WTC11 (cell line): ENCODE measurements around the gene ABCA1. TPM values are rescaled to one million over a fixed set of nuclear protein-coding genes. Genes with fewer than 3 reads are reported as not detected.

Source experiments
- ATAC-seq: fragments of 200-7000 bp; cut with Tn5 transposase; 2 replicates; pipeline ENCODE4 v1.10.0; 2021; ENCODE audit warnings: mild to moderate bottlenecking, moderate library complexity
- CTCF ChIA-PET: fragments of 300-600 bp; sonication (Branson Sonifier 250); formaldehyde crosslinking; loops from one replicate; lab custom pipeline; 2021; ENCODE audit warnings: antibody characterized with exemption; lab: Charles Lee
- POLR2A ChIA-PET: fragments of 350-600 bp; sonication (Branson Sonifier 250); formaldehyde crosslinking; loops from one replicate; lab custom pipeline; 2021; ENCODE audit warnings: antibody characterized with exemption; lab: Charles Lee
- DNase-seq: peaks from one replicate; pipeline ENCODE4 v3.0.0; 2021; ENCODE audit warnings: low spot score
- H3K27ac Mint-ChIP-seq: 2 replicates; pipeline ENCODE4 v1.8.0; 2021; ENCODE audit warnings: mixed read lengths
- H3K27me3 Mint-ChIP-seq: 2 replicates; pipeline ENCODE4 v1.8.0; 2021; ENCODE audit warnings: low read depth, mild to moderate bottlenecking, moderate library complexity, mixed read lengths
- H3K36me3 Mint-ChIP-seq: 2 replicates; pipeline ENCODE4 v1.8.0; 2021; ENCODE audit warnings: mixed read lengths
- H3K4me1 Mint-ChIP-seq: 2 replicates; pipeline ENCODE4 v1.8.0; 2022; ENCODE audit warnings: mixed read lengths
- H3K4me3 Mint-ChIP-seq: 2 replicates; pipeline ENCODE4 v1.8.0; 2021; ENCODE audit warnings: mild to moderate bottlenecking, moderate library complexity, mixed read lengths
- H3K9me3 Mint-ChIP-seq: 2 replicates; pipeline ENCODE4 v1.8.0; 2021; ENCODE audit warnings: mixed read lengths
- CREB1 ChIP-seq: sonication (generic); formaldehyde crosslinking; IDR thresholded peaks from 2 replicates; pipeline ENCODE4 v1.8.0; 2023; ENCODE audit warnings: mild to moderate bottlenecking, missing genetic modification reagents
- CREM ChIP-seq: sonication (generic); formaldehyde crosslinking; IDR thresholded peaks from 2 replicates; pipeline ENCODE4 v1.8.1; 2022; ENCODE audit warnings: mild to moderate bottlenecking, missing genetic modification reagents, moderate library complexity
- EMX1 ChIP-seq: fragments of 250-450 bp; sonication (Bioruptor Pico); IDR thresholded peaks from 2 replicates; pipeline ENCODE4 v1.8.0; 2021; ENCODE audit warnings: mild to moderate bottlenecking
- ETV6 ChIP-seq: sonication (generic); formaldehyde crosslinking; IDR thresholded peaks from 2 replicates; pipeline ENCODE4 v1.8.1; 2022; ENCODE audit warnings: mild to moderate bottlenecking, missing genetic modification reagents
- FOXK1 ChIP-seq: sonication (generic); formaldehyde crosslinking; IDR thresholded peaks from 2 replicates; pipeline ENCODE4 v1.8.0; 2022; ENCODE audit warnings: mild to moderate bottlenecking, moderate library complexity, missing genetic modification reagents
- FOXP1 ChIP-seq: sonication (generic); formaldehyde crosslinking; IDR thresholded peaks from 2 replicates; pipeline ENCODE4 v1.8.0; 2022; ENCODE audit warnings: missing genetic modification reagents, mild to moderate bottlenecking, moderate library complexity, borderline replicate concordance
- GTF2I ChIP-seq: fragments of 250-450 bp; sonication (Bioruptor Pico); conservative IDR thresholded peaks from 2 replicates; pipeline ENCODE4 v1.4.0; 2021; ENCODE audit warnings: mild to moderate bottlenecking
- MXD4 ChIP-seq: fragments of 250-450 bp; sonication (Bioruptor Pico); IDR thresholded peaks from 2 replicates; pipeline ENCODE4 v1.8.0; 2021; ENCODE audit warnings: mild to moderate bottlenecking, moderate library complexity, borderline replicate concordance
- NR2C2 ChIP-seq: sonication (generic); formaldehyde crosslinking; IDR thresholded peaks from 2 replicates; pipeline ENCODE4 v1.8.0; 2022; ENCODE audit warnings: mild to moderate bottlenecking, missing genetic modification reagents
- RELA ChIP-seq: sonication (generic); formaldehyde crosslinking; IDR thresholded peaks from 2 replicates; pipeline ENCODE4 v1.8.1; 2022; ENCODE audit warnings: missing genetic modification reagents, mild to moderate bottlenecking, borderline replicate concordance
- RORB ChIP-seq: fragments of 250-450 bp; sonication (Bioruptor Pico); IDR thresholded peaks from 2 replicates; pipeline ENCODE4 v1.9.0; 2021; ENCODE audit warnings: mild to moderate bottlenecking
- SMAD3 ChIP-seq: sonication (generic); formaldehyde crosslinking; IDR thresholded peaks from 2 replicates; pipeline ENCODE4 v1.8.0; 2022; ENCODE audit warnings: missing genetic modification reagents, mild to moderate bottlenecking, borderline replicate concordance
- TCF7 ChIP-seq: sonication (generic); formaldehyde crosslinking; IDR thresholded peaks from 2 replicates; pipeline ENCODE4 v1.8.0; 2022; ENCODE audit warnings: mild to moderate bottlenecking, low read depth, missing genetic modification reagents, moderate library complexity
- TEAD1 ChIP-seq: sonication (generic); formaldehyde crosslinking; IDR thresholded peaks from 2 replicates; pipeline ENCODE4 v1.8.0; 2022; ENCODE audit warnings: mild to moderate bottlenecking, missing genetic modification reagents
- ZNF317 ChIP-seq: sonication (generic); formaldehyde crosslinking; IDR thresholded peaks from 2 replicates; pipeline ENCODE4 v1.8.1; 2023; ENCODE audit warnings: low read depth, mild to moderate bottlenecking, moderate library complexity, missing genetic modification reagents, borderline replicate concordance
- ZNF423 ChIP-seq: fragments of 250-450 bp; sonication (Bioruptor Pico); IDR thresholded peaks from 2 replicates; pipeline ENCODE4 v2.1.2; 2022; ENCODE audit warnings: mild to moderate bottlenecking, moderate library complexity
- total RNA-seq: library from RNA; stranded (reverse); gene quantifications from 3 replicates; pipeline ENCODE4 v1.2.3, GENCODE V29; 2021
- TF ChIP-seq, protein P1 (sequence below): fragments of 200-600 bp; IDR thresholded peaks from 2 replicates; pipeline ENCODE4 v1.8.0; 2022; ENCODE audit warnings: antibody characterized with exemption
- TF ChIP-seq, protein P2 (sequence below): sonication (generic); formaldehyde crosslinking; IDR thresholded peaks from 2 replicates; pipeline ENCODE4 v1.8.1; 2023; ENCODE audit warnings: mild to moderate bottlenecking, missing genetic modification reagents
- TF ChIP-seq, protein P3 (sequence below): fragments of 250-450 bp; sonication (Bioruptor Pico); IDR thresholded peaks from 2 replicates; pipeline ENCODE4 v1.8.0; 2021; ENCODE audit warnings: mild to moderate bottlenecking
- TF ChIP-seq, protein P4 (sequence below): sonication (generic); formaldehyde crosslinking; IDR thresholded peaks from 2 replicates; pipeline ENCODE4 v1.8.1; 2023; ENCODE audit warnings: mild to moderate bottlenecking, missing genetic modification reagents
- TF ChIP-seq, protein P5 (sequence below): sonication (generic); formaldehyde crosslinking; IDR thresholded peaks from 2 replicates; pipeline ENCODE4 v1.8.1; 2022; ENCODE audit warnings: low read depth, missing genetic modification reagents, borderline replicate concordance
- TF ChIP-seq, protein P6 (sequence below): fragments of 250-450 bp; sonication (Bioruptor Pico); IDR thresholded peaks from 2 replicates; pipeline ENCODE4 v1.9.0; 2021; ENCODE audit warnings: moderate library complexity, mild to moderate bottlenecking, inconsistent platforms, borderline replicate concordance
- TF ChIP-seq, protein P7 (sequence below): sonication (generic); formaldehyde crosslinking; IDR thresholded peaks from 2 replicates; pipeline ENCODE4 v1.8.1; 2023; ENCODE audit warnings: mild to moderate bottlenecking, missing genetic modification reagents, moderate library complexity
- TF ChIP-seq, protein P8 (sequence below): fragments of 250-450 bp; sonication (Bioruptor Pico); IDR thresholded peaks from 2 replicates; pipeline ENCODE4 v2.1.2; 2022; ENCODE audit warnings: mild to moderate bottlenecking, moderate library complexity

ABCA1 gene
- total RNA-seq, 1 experiment from 2014 or later, result 7.8 TPM

DNA sequence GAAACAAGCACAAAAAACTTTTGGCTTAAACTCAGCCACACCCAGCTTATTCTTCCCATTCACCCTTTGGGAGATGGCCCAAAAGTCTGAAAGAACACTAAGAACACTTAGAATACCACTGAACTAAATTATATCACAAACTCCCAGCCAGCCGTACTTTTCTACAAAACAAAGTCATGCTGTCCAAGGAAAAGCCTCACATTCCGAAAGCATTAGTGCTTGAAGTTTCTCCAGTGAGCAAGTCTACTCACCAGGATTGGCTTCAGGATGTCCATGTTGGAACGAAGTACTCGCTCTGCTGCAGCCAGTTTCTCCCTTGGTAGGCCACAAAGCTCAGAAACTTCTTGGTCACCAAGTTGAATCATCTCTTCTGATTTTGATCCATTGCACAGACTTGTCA lies 69.7 kb downstream of the ABCA1 start (continued):
- TF ChIP-seq, protein P1, sequence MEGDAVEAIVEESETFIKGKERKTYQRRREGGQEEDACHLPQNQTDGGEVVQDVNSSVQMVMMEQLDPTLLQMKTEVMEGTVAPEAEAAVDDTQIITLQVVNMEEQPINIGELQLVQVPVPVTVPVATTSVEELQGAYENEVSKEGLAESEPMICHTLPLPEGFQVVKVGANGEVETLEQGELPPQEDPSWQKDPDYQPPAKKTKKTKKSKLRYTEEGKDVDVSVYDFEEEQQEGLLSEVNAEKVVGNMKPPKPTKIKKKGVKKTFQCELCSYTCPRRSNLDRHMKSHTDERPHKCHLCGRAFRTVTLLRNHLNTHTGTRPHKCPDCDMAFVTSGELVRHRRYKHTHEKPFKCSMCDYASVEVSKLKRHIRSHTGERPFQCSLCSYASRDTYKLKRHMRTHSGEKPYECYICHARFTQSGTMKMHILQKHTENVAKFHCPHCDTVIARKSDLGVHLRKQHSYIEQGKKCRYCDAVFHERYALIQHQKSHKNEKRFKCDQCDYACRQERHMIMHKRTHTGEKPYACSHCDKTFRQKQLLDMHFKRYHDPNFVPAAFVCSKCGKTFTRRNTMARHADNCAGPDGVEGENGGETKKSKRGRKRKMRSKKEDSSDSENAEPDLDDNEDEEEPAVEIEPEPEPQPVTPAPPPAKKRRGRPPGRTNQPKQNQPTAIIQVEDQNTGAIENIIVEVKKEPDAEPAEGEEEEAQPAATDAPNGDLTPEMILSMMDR, result no peak
- TF ChIP-seq ETV6 (CRISPR knock-in tag), result no peak

DNA sequence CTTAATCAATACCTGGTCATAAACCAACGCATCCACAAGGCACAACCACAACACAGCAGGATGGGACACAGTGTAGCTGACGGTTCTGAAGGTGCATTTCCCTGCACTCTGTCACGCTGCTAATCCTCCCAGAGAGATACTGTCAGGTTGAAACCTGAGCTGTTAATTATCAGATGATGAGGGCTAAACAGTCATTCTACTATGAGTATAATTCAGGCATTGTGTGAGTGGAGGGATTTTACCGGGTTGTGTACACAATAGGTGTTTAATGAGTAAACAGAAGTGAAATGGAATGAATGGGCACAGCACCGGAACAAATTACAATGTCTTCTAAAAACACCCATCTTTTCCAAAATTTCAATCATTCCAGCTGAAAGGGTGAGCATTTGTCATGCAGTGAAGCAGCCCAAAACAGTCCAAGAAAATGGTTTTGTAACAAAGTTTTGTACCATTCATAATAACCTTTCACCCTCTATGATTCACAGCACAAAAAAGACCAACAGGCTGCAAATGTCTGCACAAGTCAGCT lies 71.5 kb downstream of the ABCA1 start:
- H3K4me1 Mint-ChIP-seq, result peaks cover 23% of the 10 kb centered on the region
- TF ChIP-seq EMX1 (CRISPR knock-in tag) (no peak), ZNF423 (CRISPR knock-in tag) (no peak), SMAD3 (CRISPR knock-in tag) (no peak), FOXK1 (CRISPR knock-in tag) (no peak), MXD4 (CRISPR knock-in tag) (no peak), RORB (CRISPR knock-in tag) (no peak), ZNF317 (no peak)
- TF ChIP-seq, protein P2, sequence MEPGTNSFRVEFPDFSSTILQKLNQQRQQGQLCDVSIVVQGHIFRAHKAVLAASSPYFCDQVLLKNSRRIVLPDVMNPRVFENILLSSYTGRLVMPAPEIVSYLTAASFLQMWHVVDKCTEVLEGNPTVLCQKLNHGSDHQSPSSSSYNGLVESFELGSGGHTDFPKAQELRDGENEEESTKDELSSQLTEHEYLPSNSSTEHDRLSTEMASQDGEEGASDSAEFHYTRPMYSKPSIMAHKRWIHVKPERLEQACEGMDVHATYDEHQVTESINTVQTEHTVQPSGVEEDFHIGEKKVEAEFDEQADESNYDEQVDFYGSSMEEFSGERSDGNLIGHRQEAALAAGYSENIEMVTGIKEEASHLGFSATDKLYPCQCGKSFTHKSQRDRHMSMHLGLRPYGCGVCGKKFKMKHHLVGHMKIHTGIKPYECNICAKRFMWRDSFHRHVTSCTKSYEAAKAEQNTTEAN (CRISPR knock-in tag), result no peak
- TF ChIP-seq, protein P3, sequence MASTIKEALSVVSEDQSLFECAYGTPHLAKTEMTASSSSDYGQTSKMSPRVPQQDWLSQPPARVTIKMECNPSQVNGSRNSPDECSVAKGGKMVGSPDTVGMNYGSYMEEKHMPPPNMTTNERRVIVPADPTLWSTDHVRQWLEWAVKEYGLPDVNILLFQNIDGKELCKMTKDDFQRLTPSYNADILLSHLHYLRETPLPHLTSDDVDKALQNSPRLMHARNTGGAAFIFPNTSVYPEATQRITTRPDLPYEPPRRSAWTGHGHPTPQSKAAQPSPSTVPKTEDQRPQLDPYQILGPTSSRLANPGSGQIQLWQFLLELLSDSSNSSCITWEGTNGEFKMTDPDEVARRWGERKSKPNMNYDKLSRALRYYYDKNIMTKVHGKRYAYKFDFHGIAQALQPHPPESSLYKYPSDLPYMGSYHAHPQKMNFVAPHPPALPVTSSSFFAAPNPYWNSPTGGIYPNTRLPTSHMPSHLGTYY (CRISPR knock-in tag), result no peak
- TF ChIP-seq, protein P4, sequence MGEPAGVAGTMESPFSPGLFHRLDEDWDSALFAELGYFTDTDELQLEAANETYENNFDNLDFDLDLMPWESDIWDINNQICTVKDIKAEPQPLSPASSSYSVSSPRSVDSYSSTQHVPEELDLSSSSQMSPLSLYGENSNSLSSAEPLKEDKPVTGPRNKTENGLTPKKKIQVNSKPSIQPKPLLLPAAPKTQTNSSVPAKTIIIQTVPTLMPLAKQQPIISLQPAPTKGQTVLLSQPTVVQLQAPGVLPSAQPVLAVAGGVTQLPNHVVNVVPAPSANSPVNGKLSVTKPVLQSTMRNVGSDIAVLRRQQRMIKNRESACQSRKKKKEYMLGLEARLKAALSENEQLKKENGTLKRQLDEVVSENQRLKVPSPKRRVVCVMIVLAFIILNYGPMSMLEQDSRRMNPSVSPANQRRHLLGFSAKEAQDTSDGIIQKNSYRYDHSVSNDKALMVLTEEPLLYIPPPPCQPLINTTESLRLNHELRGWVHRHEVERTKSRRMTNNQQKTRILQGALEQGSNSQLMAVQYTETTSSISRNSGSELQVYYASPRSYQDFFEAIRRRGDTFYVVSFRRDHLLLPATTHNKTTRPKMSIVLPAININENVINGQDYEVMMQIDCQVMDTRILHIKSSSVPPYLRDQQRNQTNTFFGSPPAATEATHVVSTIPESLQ (CRISPR knock-in tag), result no peak
- ATAC-seq (no peak), DNase-seq (no peak)
- no peaks in the 10 kb centered on the region for H3K9me3 Mint-ChIP-seq
- no peaks in the 10 kb centered on the region for H3K27me3 Mint-ChIP-seq
- CTCF ChIA-PET, result interaction anchor here (0.6 kb wide), 1 partner anchor 199 kb away, joined by 3 read pairs; no protein-coding TSS in a partner anchor
- H3K36me3 Mint-ChIP-seq, result peaks cover 5% of the 10 kb centered on the region; the same call in 1 of the 2 replicates
- H3K4me3 Mint-ChIP-seq, result no peak overlapping the region
- POLR2A ChIA-PET, result no interaction called here
- no peak overlapping the region for H3K27ac Mint-ChIP-seq

DNA sequence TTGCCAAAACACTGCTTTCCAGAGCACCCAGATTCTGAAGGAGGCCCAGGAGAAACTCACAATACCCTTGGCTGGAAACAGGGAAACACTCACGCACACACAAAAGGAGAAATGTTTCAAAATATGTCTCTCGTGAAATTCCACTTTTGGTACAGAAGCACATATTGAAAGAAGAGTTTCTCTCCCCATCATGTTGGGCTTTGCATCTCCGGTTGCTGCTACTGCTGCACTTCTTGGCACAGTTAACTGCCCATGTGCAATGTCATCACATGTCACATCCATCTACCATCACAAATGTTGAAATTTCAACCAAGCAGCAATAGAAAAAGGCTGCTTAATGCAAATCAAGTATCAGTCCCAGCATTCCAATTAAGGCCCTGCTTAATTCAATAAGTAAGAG lies 72.1 kb downstream of the ABCA1 start:
- CTCF ChIA-PET, result no interaction called here
- H3K36me3 Mint-ChIP-seq, result peaks cover 5% of the 10 kb centered on the region; the same call in 1 of the 2 replicates
- H3K9me3 Mint-ChIP-seq, result no peaks in the 10 kb centered on the region
- no peak overlapping the region for H3K4me3 Mint-ChIP-seq
- H3K27ac Mint-ChIP-seq, result no peak overlapping the region
- no peaks in the 10 kb centered on the region for H3K27me3 Mint-ChIP-seq
- no peak for ATAC-seq
- POLR2A ChIA-PET, result no interaction called here
- no peak for DNase-seq
- H3K4me1 Mint-ChIP-seq, result peaks cover 16% of the 10 kb centered on the region
- no peak for TF ChIP-seq RELA
- TF ChIP-seq, protein P5, sequence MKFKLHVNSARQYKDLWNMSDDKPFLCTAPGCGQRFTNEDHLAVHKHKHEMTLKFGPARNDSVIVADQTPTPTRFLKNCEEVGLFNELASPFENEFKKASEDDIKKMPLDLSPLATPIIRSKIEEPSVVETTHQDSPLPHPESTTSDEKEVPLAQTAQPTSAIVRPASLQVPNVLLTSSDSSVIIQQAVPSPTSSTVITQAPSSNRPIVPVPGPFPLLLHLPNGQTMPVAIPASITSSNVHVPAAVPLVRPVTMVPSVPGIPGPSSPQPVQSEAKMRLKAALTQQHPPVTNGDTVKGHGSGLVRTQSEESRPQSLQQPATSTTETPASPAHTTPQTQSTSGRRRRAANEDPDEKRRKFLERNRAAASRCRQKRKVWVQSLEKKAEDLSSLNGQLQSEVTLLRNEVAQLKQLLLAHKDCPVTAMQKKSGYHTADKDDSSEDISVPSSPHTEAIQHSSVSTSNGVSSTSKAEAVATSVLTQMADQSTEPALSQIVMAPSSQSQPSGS (CRISPR knock-in tag), result no peak
- no peak for TF ChIP-seq CREB1 (CRISPR knock-in tag)
- no peak for TF ChIP-seq TCF7 (CRISPR knock-in tag)
- no peak for TF ChIP-seq FOXP1 (CRISPR knock-in tag)
- no peak for TF ChIP-seq CREM (CRISPR knock-in tag)
- TF ChIP-seq TEAD1 (CRISPR knock-in tag), result no peak
- no peak for TF ChIP-seq NR2C2 (CRISPR knock-in tag)
- no peak for TF ChIP-seq GTF2I (CRISPR knock-in tag)
- TF ChIP-seq, protein P6, sequence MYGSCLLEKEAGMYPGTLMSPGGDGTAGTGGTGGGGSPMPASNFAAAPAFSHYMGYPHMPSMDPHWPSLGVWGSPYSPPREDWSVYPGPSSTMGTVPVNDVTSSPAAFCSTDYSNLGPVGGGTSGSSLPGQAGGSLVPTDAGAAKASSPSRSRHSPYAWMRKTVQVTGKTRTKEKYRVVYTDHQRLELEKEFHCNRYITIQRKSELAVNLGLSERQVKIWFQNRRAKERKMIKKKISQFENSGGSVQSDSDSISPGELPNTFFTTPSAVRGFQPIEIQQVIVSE, result no peak
- TF ChIP-seq, protein P7, sequence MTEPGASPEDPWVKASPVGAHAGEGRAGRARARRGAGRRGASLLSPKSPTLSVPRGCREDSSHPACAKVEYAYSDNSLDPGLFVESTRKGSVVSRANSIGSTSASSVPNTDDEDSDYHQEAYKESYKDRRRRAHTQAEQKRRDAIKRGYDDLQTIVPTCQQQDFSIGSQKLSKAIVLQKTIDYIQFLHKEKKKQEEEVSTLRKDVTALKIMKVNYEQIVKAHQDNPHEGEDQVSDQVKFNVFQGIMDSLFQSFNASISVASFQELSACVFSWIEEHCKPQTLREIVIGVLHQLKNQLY, result no peak
- TF ChIP-seq, protein P8, sequence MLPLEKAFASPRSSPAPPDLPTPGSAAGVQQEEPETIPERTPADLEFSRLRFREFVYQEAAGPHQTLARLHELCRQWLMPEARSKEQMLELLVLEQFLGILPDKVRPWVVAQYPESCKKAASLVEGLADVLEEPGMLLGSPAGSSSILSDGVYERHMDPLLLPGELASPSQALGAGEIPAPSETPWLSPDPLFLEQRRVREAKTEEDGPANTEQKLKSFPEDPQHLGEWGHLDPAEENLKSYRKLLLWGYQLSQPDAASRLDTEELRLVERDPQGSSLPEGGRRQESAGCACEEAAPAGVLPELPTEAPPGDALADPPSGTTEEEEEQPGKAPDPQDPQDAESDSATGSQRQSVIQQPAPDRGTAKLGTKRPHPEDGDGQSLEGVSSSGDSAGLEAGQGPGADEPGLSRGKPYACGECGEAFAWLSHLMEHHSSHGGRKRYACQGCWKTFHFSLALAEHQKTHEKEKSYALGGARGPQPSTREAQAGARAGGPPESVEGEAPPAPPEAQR (CRISPR knock-in tag), result no peak
